Inferior parietal cortex (tissue), 1 donor: Measurements from ENCODE around the gene RAPSN.

ENCODE experiments used
- DNase-seq: peaks from one replicate; pipeline ENCODE4 v3.0.0-alpha.2; 2016; ENCODE audit errors: extremely low spot score

Gene RAPSN

DNA sequence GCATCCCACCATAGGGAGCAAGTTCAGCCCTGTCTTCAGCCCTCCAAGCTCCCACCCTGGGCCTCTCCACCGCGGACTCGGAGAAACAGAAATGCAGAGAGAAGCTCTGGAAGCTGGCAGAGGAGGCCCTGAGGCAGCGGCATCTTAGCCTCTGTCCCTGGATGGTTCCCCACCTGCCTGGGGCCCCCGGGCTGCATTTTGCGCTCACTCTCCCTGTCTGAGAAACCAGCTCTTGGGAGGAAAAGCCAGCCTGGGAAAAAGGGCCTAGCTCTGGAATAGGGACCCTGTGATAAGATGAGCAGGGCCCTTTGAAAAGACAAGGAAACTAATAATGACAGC lies 58.5 kb downstream of the RAPSN start:
- no peak for DNase-seq

DNA sequence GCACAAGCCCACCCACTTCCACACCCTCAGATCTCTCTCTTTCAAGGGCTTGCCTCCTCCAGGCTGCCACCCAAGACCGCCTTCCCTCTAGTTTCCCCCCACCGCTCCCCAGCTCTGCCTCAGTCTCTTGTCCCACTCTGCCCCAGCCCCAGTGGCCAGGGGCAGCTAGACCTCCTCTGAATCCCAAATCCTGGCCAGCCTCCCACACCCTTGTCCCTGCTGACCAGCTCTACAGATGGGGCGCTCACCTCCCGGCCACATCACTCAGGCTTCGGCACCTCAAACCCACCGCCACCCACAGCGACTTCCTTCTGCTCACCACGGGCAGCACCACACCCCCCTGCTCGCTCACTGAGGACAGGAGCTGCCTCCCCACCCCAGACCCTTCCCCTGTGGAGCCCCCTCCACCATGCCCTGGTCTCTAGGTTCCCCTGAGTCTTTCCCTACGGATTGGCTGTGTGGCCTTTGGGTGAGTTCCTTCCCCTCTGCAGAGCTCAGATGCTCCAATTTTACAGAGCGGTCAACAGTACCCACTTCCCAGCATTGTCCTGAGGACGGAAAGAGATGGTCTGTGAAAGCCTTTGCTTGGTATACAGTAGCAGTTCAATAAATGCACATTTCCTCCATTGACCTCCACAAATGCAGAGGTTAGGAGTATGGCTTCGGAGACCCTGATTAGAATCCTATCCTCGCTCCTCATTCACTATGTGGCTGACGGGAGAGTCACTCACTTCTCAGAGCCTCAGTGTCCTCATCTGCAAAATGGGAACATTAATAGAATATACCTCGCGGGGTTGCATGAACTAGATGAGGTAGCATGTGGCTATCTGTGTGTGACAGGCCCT lies 59.1 kb downstream of the RAPSN start:
- DNase-seq, result no peak

- DNase-seq, result no peak
These were observed 60.0 kb downstream of the RAPSN start for GRCh38 chr11:47388697-47389576.

DNA sequence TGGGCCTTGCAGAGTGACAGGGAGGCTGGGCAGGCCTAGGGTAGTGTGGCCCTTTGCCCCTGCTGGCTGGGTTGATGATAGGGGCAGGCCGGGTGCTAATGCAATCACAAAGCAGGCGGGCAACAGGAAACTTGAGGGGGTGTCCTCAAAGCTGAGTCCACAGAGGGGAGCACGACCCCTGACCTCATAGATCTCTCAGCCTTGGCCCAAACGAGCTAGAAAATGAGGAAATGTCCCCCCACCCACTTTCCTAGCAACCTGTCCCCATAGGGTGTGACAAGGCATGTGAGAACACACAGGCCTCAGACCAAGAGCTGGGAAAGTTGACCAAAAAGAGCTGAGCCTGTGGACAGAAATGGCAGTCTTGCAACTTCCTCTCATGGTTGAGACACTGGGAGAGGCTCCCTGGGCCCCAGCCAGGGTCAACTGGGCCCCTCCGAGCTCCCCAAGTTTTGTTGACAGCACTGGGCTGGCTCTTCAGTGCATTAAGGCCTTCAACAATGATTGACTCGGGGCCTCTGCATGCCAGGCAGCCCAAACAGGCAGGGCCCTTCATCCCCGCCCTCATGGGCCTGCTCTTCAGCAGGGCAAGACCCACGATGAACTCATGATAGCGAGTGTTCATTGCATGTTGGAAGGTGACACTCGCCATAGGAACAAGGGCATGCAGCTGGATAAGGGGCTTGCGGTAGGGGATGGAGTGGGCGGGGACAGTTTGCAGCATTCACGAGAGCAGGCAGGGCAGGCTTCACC lies 60.8 kb downstream of the RAPSN start:
- no peak for DNase-seq
